ENCODE results near the gene EIF2AK3.
"Not testable (repeated sequence)": the region's sequence is repeated elsewhere in the genome, so short reads cannot be mapped to it uniquely, and the experiment has no call there.

DNA sequence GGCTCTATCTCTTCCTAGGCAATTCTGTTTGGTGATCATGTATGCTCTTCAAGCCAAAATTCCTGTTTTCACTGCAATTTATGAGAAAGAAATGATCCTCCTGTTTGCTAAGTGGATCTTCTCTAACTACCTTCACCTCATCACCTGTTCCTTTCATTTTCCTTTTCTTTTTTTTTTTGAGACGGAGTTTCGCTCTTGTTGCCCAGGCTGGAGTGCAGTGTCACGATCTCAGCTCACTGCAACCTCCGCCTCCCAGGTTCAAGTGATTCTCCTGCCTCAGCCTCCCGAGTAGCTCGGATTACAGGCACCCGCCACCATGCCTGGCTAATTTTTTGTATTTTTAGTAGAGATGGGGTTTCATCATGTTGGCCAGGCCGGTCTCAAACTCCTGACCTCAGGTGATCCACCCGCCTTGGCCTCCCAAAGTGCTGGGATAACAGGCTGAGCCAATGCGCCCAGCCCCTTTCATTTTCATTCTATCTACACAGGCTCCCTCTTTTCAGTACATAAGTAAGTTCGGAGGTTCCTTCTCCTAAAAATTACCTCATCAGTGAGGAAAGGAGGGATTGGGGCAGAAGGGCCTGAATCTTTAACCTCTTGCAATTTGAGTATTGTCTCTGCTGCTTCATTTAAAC lies 3.3 kb downstream of the EIF2AK3 start:
- TF ChIP-seq, protein P1, sequence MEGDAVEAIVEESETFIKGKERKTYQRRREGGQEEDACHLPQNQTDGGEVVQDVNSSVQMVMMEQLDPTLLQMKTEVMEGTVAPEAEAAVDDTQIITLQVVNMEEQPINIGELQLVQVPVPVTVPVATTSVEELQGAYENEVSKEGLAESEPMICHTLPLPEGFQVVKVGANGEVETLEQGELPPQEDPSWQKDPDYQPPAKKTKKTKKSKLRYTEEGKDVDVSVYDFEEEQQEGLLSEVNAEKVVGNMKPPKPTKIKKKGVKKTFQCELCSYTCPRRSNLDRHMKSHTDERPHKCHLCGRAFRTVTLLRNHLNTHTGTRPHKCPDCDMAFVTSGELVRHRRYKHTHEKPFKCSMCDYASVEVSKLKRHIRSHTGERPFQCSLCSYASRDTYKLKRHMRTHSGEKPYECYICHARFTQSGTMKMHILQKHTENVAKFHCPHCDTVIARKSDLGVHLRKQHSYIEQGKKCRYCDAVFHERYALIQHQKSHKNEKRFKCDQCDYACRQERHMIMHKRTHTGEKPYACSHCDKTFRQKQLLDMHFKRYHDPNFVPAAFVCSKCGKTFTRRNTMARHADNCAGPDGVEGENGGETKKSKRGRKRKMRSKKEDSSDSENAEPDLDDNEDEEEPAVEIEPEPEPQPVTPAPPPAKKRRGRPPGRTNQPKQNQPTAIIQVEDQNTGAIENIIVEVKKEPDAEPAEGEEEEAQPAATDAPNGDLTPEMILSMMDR (IDR thresholded peaks at IDR 0.05), result not testable (repeated sequence)
- TF ChIP-seq EZH2 (IDR thresholded peaks at IDR 0.05; ENCODE audit: borderline replicate concordance, insufficient read depth, low read depth, low read length, poor library complexity, severe bottlenecking), result not testable (repeated sequence)
